ENCODE results near the gene TRIM13.

- TF ChIP-seq CTCF (conservative IDR thresholded peaks at IDR 0.05) (no peak), ZFX (IDR thresholded peaks at IDR 0.05) (no peak)
Observed at GRCh38 chr13:50030315-50030714, 33.5 kb downstream of the TRIM13 start.

Measured in C4-2B (cell line).